ENCODE results near the gene SLC7A4. TPM values are rescaled to one million over a fixed set of nuclear protein-coding genes. Genes with fewer than 3 reads are reported as not detected.

SLC7A4 gene
- polyA plus RNA-seq, 1 donor from 2014 or later = not detected

GRCh38 chr22:20988573-20989322, 43.6 kb downstream of the SLC7A4 start:
- Histone ChIP-seq H3K36me3 (ENCODE audit: insufficient read depth, low read length) (no peaks in the 10 kb centered on the region), H3F3A (ENCODE audit: insufficient read depth, low read length, poor library complexity, severe bottlenecking) (no peaks in the 10 kb centered on the region), H3K9me3 (ENCODE audit: low read length) (no peaks in the 10 kb centered on the region), H3K4me3 (ENCODE audit: low read length) (no peak overlapping the region), H3K79me2 (replicated peaks; ENCODE audit: insufficient read depth, low read length) (no peaks in the 10 kb centered on the region), H4K20me1 (ENCODE audit: insufficient read depth) (no peaks in the 10 kb centered on the region), H3K27ac (ENCODE audit: low read length) (no peak overlapping the region), H3K27me3 (ENCODE audit: insufficient read depth, low read depth, low read length) (no peaks in the 10 kb centered on the region), H2AFZ (ENCODE audit: low read depth, low read length) (no peak overlapping the region), H3K9me2 (ENCODE audit: insufficient read depth, low read length) (no peaks in the 10 kb centered on the region), H3K9ac (ENCODE audit: low read length) (no peak overlapping the region), H3K4me2 (ENCODE audit: low read length) (no peak overlapping the region)
- TF ChIP-seq TAF1 (IDR thresholded peaks at IDR 0.05; ENCODE audit: low read depth) = no peak
- TF ChIP-seq CTCF (IDR thresholded peaks at IDR 0.05; ENCODE audit: poor library complexity, severe bottlenecking) = no peak
- no peak for TF ChIP-seq EP300 (conservative IDR thresholded peaks at IDR 0.05; ENCODE audit: poor library complexity, severe bottlenecking)
- no peak for TF ChIP-seq RAD21 (conservative IDR thresholded peaks at IDR 0.05)
- TF ChIP-seq POLR2AphosphoS5 (IDR thresholded peaks at IDR 0.05) = no peak
- TF ChIP-seq MXI1 (conservative IDR thresholded peaks at IDR 0.05; ENCODE audit: poor library complexity, severe bottlenecking) = no peak
- TF ChIP-seq EZH2 (IDR thresholded peaks at IDR 0.05; ENCODE audit: borderline replicate concordance, insufficient read depth, low read length, poor library complexity, severe bottlenecking) = no peak
- no peak for TF ChIP-seq SMC3 (conservative IDR thresholded peaks at IDR 0.05; ENCODE audit: poor library complexity)
- TF ChIP-seq REST (IDR thresholded peaks at IDR 0.05; ENCODE audit: borderline replicate concordance) = no peak

DNA sequence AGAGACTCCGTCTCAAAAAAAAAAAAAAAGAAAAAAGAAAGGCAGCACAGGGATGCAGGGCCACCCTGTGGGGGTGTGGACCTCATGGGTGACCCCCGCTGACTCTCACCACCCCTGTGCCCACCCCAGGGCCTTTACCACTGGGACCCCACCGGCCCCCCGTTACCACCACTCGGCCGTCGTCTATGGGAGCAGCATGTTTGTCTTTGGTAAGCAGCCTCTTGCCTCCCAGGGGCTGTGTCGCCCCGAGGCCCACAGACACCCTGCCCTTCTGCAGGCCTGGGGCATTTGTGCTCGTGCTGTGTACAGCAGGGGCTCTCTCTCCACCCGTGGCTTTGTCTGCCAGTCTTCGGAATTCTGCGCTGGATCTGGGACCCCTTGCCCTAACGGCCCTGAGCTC, 45.0 kb downstream of the SLC7A4 start:
- H3K27ac ChIP-seq (ENCODE audit: low read length) = no peak overlapping the region
- no peaks in the 10 kb centered on the region for H3K9me2 ChIP-seq (ENCODE audit: insufficient read depth, low read length)
- H3K4me3 ChIP-seq (ENCODE audit: low read length) = no peak overlapping the region
- H3K9me3 ChIP-seq (ENCODE audit: low read length) = no peaks in the 10 kb centered on the region
- no peaks in the 10 kb centered on the region for H4K20me1 ChIP-seq (ENCODE audit: insufficient read depth)
- no peaks in the 10 kb centered on the region for H3K36me3 ChIP-seq (ENCODE audit: insufficient read depth, low read length)
- H3K27me3 ChIP-seq (ENCODE audit: insufficient read depth, low read depth, low read length) = no peaks in the 10 kb centered on the region
- TF ChIP-seq CTCF (IDR thresholded peaks at IDR 0.05; ENCODE audit: poor library complexity, severe bottlenecking) (no peak), POLR2AphosphoS5 (IDR thresholded peaks at IDR 0.05) (no peak), RAD21 (conservative IDR thresholded peaks at IDR 0.05) (no peak), EZH2 (IDR thresholded peaks at IDR 0.05; ENCODE audit: borderline replicate concordance, insufficient read depth, low read length, poor library complexity, severe bottlenecking) (no peak), EP300 (conservative IDR thresholded peaks at IDR 0.05; ENCODE audit: poor library complexity, severe bottlenecking) (no peak), TAF1 (IDR thresholded peaks at IDR 0.05; ENCODE audit: low read depth) (no peak), MXI1 (conservative IDR thresholded peaks at IDR 0.05; ENCODE audit: poor library complexity, severe bottlenecking) (no peak), SMC3 (conservative IDR thresholded peaks at IDR 0.05; ENCODE audit: poor library complexity) (no peak), REST (IDR thresholded peaks at IDR 0.05; ENCODE audit: borderline replicate concordance) (no peak)
- no peaks in the 10 kb centered on the region for H3F3A ChIP-seq (ENCODE audit: insufficient read depth, low read length, poor library complexity, severe bottlenecking)
- H2AFZ ChIP-seq (ENCODE audit: low read depth, low read length) = no peak overlapping the region
- no peak overlapping the region for H3K9ac ChIP-seq (ENCODE audit: low read length)
- H3K4me2 ChIP-seq (ENCODE audit: low read length) = no peak overlapping the region
- H3K79me2 ChIP-seq (replicated peaks; ENCODE audit: insufficient read depth, low read length) = no peaks in the 10 kb centered on the region
